OCI-LY3 (cell line): ENCODE measurements around the gene KCNK5.

ENCODE experiments used
- CTCF ChIP-seq: fragments of 200-600, 300-600 bp; sonication (generic); IDR thresholded peaks from 2 replicates; pipeline ENCODE4 v1.5.1; 2014; ENCODE audit warnings: antibody characterized with exemption, low read length, low read depth
- EZH2phosphoT487 ChIP-seq: fragments of 200-600 bp; shearing (Covaris generic); IDR thresholded peaks from 2 replicates; pipeline ENCODE4 v1.6.1; 2018; ENCODE audit warnings: antibody characterized with exemption, mixed run types, low read depth

- TF ChIP-seq CTCF = no peak
- no peak for TF ChIP-seq EZH2phosphoT487
These were observed 25.1 kb downstream of the KCNK5 start for GRCh38 chr6:39204160-39204495.
